ENCODE results near the gene GOSR1.
"Not testable (repeated sequence)": the region's sequence is repeated elsewhere in the genome, so short reads cannot be mapped to it uniquely, and the experiment has no call there.

The GOSR1 gene

DNA sequence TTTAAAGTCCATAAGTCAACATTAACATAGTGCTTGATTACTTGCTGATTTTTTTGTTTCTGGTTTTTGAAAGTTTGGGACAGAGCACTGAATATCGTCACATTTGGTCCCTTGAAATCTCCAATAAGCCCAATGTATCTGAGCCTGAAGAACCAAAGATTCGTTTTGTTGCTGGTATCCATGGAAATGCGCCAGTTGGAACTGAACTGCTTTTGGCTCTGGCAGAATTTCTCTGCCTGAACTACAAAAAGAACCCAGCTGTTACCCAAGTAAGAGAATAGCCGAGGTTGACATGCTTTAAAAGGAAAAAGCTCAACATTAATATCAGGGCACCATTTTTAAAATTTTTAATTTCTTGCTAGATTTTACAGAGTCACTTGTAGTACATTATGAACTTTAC lies 27.7 kb upstream of the GOSR1 start:
- no peak overlapping the region for H3K27ac ChIP-seq (ENCODE audit: insufficient read depth in 1 of 2, low read depth in 1 of 2, low read length in 2 of 2, poor library complexity in 1 of 2, severe bottlenecking in 2 of 2)
- peaks cover 0 to 32% (median 6%) of the 10 kb centered on the region in 4 experiments for H3K36me3 ChIP-seq (ENCODE audit: control insufficient read depth in 4 of 4, insufficient read depth in 4 of 4, low read length in 3 of 4)
- whole genome bisulfite sequencing (ENCODE audit: insufficient coverage): 100% methylated on average over 2 of the region's 4 CpGs
- H3K4me3 ChIP-seq (ENCODE audit: control insufficient read depth in 1 of 7, extremely low read depth in 1 of 7, insufficient read depth in 4 of 7, low read depth in 2 of 7, low read length in 6 of 7): no peak overlapping the region
- peaks cover 0 to 2% (median 0%) of the 10 kb centered on the region in 5 experiments for H3K9me3 ChIP-seq (ENCODE audit: control extremely low read depth in 1 of 5, control insufficient read depth in 4 of 5, insufficient read depth in 2 of 5, low read depth in 1 of 5, low read length in 4 of 5)
- no peak for DNase-seq
- ChIA-PET CTCF (no interaction called here), POLR2A (no interaction called here)
- H3K4me1 ChIP-seq (ENCODE audit: control extremely low read depth in 1 of 4, control insufficient read depth in 4 of 4, insufficient read depth in 4 of 4, low read length in 3 of 4): no peaks in the 10 kb centered on the region
- H3K27me3 ChIP-seq (replicated peaks in 2 of 5; ENCODE audit: control insufficient read depth in 4 of 5, insufficient read depth in 5 of 5, low read length in 4 of 5): no peaks in the 10 kb centered on the region

DNA sequence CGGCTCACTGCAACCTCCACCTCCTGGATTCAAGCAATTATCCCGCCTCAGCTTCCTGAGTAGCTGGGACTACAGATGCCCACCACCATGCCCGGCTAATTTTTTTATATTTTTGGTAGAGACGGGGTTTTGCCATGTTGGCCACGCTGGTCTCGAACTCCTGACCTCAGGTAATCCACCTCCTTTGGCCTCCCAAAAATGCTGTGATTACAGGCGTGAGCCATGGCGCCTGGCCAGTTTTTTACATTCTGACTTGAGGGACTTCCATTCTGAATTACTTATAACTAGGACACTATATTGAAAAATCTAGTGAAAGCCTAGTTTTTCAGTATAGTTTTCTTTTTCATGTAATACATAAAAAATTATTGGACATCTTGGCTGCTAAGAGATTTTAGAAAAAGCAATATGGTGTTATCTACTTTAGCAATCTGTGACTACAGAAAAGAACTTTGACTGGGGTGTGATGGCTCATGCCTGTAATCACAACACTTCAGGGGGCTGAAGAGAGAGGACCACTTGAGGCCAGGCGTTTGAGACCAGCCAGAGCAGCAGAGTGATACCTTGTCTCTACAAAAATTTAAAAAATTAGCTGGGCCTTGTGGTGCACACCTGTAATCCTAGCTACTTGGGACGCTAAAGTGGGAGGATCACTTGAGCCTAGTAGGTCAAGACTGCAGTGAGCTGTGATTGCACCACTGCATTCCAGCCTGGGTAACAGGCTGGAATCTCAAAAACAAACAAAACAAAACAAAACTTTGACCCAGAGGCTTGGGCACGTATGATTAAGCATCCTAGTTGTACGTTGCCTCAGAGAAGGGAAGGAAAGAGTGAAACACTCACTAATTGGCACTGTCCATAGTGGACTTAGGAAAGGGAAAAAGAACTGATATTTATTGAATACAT lies 26.8 kb upstream of the GOSR1 start:
- Histone ChIP-seq H3K9me3 (ENCODE audit: control extremely low read depth in 1 of 5, control insufficient read depth in 4 of 5, insufficient read depth in 2 of 5, low read depth in 1 of 5, low read length in 4 of 5) (peaks cover 0 to 2% (median 0%) of the 10 kb centered on the region in 5 experiments), H3K36me3 (ENCODE audit: control insufficient read depth in 4 of 4, insufficient read depth in 4 of 4, low read length in 3 of 4) (peaks cover 2 to 36% (median 8%) of the 10 kb centered on the region in 4 experiments), H3K4me3 (ENCODE audit: control insufficient read depth in 1 of 7, extremely low read depth in 1 of 7, insufficient read depth in 4 of 7, low read depth in 2 of 7, low read length in 6 of 7) (no peak overlapping the region), H3K4me1 (ENCODE audit: control extremely low read depth in 1 of 4, control insufficient read depth in 4 of 4, insufficient read depth in 4 of 4, low read length in 3 of 4) (no peaks in the 10 kb centered on the region), H3K27ac (ENCODE audit: insufficient read depth in 1 of 2, low read depth in 1 of 2, low read length in 2 of 2, poor library complexity in 1 of 2, severe bottlenecking in 2 of 2) (no peak overlapping the region), H3K27me3 (replicated peaks in 2 of 5; ENCODE audit: control insufficient read depth in 4 of 5, insufficient read depth in 5 of 5, low read length in 4 of 5) (no peaks in the 10 kb centered on the region)
- ChIA-PET POLR2A (no interaction called here), CTCF (no interaction called here)
- DNase-seq: no peak
- WGBS (ENCODE audit: insufficient coverage): 100% methylated on average over 8 of the region's 12 CpGs

GRCh38 chr17:30454635-30455034 lies 22.6 kb upstream of the GOSR1 start:
- ChIA-PET CTCF (no interaction called here), POLR2A (no interaction called here)
- Histone ChIP-seq H3K4me3 (ENCODE audit: control insufficient read depth in 1 of 7, extremely low read depth in 1 of 7, insufficient read depth in 4 of 7, low read depth in 2 of 7, low read length in 6 of 7) (no peak overlapping the region), H3K4me1 (ENCODE audit: control extremely low read depth in 1 of 4, control insufficient read depth in 4 of 4, insufficient read depth in 4 of 4, low read length in 3 of 4) (no peaks in the 10 kb centered on the region), H3K27me3 (replicated peaks in 2 of 5; ENCODE audit: control insufficient read depth in 4 of 5, insufficient read depth in 5 of 5, low read length in 4 of 5) (no peaks in the 10 kb centered on the region), H3K36me3 (ENCODE audit: control insufficient read depth in 4 of 4, insufficient read depth in 4 of 4, low read length in 3 of 4) (peaks cover 6 to 49% (median 18%) of the 10 kb centered on the region in 4 experiments), H3K9me3 (ENCODE audit: control extremely low read depth in 1 of 5, control insufficient read depth in 4 of 5, insufficient read depth in 2 of 5, low read depth in 1 of 5, low read length in 4 of 5) (peaks cover 0 to 2% (median 0%) of the 10 kb centered on the region in 5 experiments), H3K27ac (ENCODE audit: insufficient read depth in 1 of 2, low read depth in 1 of 2, low read length in 2 of 2, poor library complexity in 1 of 2, severe bottlenecking in 2 of 2) (no peak overlapping the region)
- DNase-seq: peak in 1 of 3 donors; percentile 3
- WGBS (ENCODE audit: insufficient coverage): 100% methylated on average over 1 of the region's 4 CpGs

GRCh38 chr17:30458371-30458770 lies 18.8 kb upstream of the GOSR1 start:
- 100% methylated on average over 1 of the region's 6 CpGs for WGBS (ENCODE audit: insufficient coverage)
- H3K4me1 ChIP-seq (ENCODE audit: control extremely low read depth in 1 of 4, control insufficient read depth in 4 of 4, insufficient read depth in 4 of 4, low read length in 3 of 4): no peaks in the 10 kb centered on the region
- CTCF ChIA-PET: no interaction called here
- peaks cover 0 to 2% (median 0%) of the 10 kb centered on the region in 5 experiments for H3K9me3 ChIP-seq (ENCODE audit: control extremely low read depth in 1 of 5, control insufficient read depth in 4 of 5, insufficient read depth in 2 of 5, low read depth in 1 of 5, low read length in 4 of 5)
- no peak overlapping the region for H3K27ac ChIP-seq (ENCODE audit: insufficient read depth in 1 of 2, low read depth in 1 of 2, low read length in 2 of 2, poor library complexity in 1 of 2, severe bottlenecking in 2 of 2)
- H3K27me3 ChIP-seq (replicated peaks in 2 of 5; ENCODE audit: control insufficient read depth in 4 of 5, insufficient read depth in 5 of 5, low read length in 4 of 5): no peaks in the 10 kb centered on the region
- peaks cover 10 to 43% (median 33%) of the 10 kb centered on the region in 4 experiments for H3K36me3 ChIP-seq (ENCODE audit: control insufficient read depth in 4 of 4, insufficient read depth in 4 of 4, low read length in 3 of 4)
- POLR2A ChIA-PET: no interaction called here
- no peak for DNase-seq
- no peak overlapping the region for H3K4me3 ChIP-seq (ENCODE audit: control insufficient read depth in 1 of 7, extremely low read depth in 1 of 7, insufficient read depth in 4 of 7, low read depth in 2 of 7, low read length in 6 of 7)

GRCh38 chr17:30458797-30459413 lies 18.3 kb upstream of the GOSR1 start:
- H3K27me3 ChIP-seq (replicated peaks in 2 of 5; ENCODE audit: control insufficient read depth in 4 of 5, insufficient read depth in 5 of 5, low read length in 4 of 5); H3K4me1 ChIP-seq (ENCODE audit: control extremely low read depth in 1 of 4, control insufficient read depth in 4 of 4, insufficient read depth in 4 of 4, low read length in 3 of 4); DNase-seq; POLR2A ChIA-PET; H3K9me3 ChIP-seq (ENCODE audit: control extremely low read depth in 1 of 5, control insufficient read depth in 4 of 5, insufficient read depth in 2 of 5, low read depth in 1 of 5, low read length in 4 of 5); H3K27ac ChIP-seq (ENCODE audit: insufficient read depth in 1 of 2, low read depth in 1 of 2, low read length in 2 of 2, poor library complexity in 1 of 2, severe bottlenecking in 2 of 2); H3K4me3 ChIP-seq (ENCODE audit: control insufficient read depth in 1 of 7, extremely low read depth in 1 of 7, insufficient read depth in 4 of 7, low read depth in 2 of 7, low read length in 6 of 7): not testable (repeated sequence)
- peaks cover 12 to 38% (median 32%) of the 10 kb centered on the region in 4 experiments for H3K36me3 ChIP-seq (ENCODE audit: control insufficient read depth in 4 of 4, insufficient read depth in 4 of 4, low read length in 3 of 4)
- WGBS (ENCODE audit: insufficient coverage): 100% methylated on average over 3 of the region's 5 CpGs
- CTCF ChIA-PET: interaction anchor here (1.0 kb wide), 1 partner anchor 24 kb away, joined by 3 read pairs; no protein-coding TSS in a partner anchor

GRCh38 chr17:30468465-30468864 lies 8.7 kb upstream of the GOSR1 start:
- Histone ChIP-seq H3K36me3 (ENCODE audit: control insufficient read depth in 4 of 4, insufficient read depth in 4 of 4, low read length in 3 of 4) (peaks cover 0 to 12% (median 8%) of the 10 kb centered on the region in 4 experiments), H3K27ac (ENCODE audit: insufficient read depth in 1 of 2, low read depth in 1 of 2, low read length in 2 of 2, poor library complexity in 1 of 2, severe bottlenecking in 2 of 2) (no peak overlapping the region), H3K4me3 (ENCODE audit: control insufficient read depth in 1 of 7, extremely low read depth in 1 of 7, insufficient read depth in 4 of 7, low read depth in 2 of 7, low read length in 6 of 7) (no peak overlapping the region), H3K27me3 (replicated peaks in 2 of 5; ENCODE audit: control insufficient read depth in 4 of 5, insufficient read depth in 5 of 5, low read length in 4 of 5) (peaks cover 0 to 16% (median 0%) of the 10 kb centered on the region in 5 experiments), H3K4me1 (ENCODE audit: control extremely low read depth in 1 of 4, control insufficient read depth in 4 of 4, insufficient read depth in 4 of 4, low read length in 3 of 4) (no peaks in the 10 kb centered on the region), H3K9me3 (ENCODE audit: control extremely low read depth in 1 of 5, control insufficient read depth in 4 of 5, insufficient read depth in 2 of 5, low read depth in 1 of 5, low read length in 4 of 5) (no peaks in the 10 kb centered on the region)
- WGBS (ENCODE audit: insufficient coverage): 100% methylated on average over 1 of the region's 2 CpGs
- no peak for DNase-seq
- ChIA-PET CTCF (no interaction called here), POLR2A (no interaction called here)
